Measurements from ENCODE around the gene ID3.

DNA sequence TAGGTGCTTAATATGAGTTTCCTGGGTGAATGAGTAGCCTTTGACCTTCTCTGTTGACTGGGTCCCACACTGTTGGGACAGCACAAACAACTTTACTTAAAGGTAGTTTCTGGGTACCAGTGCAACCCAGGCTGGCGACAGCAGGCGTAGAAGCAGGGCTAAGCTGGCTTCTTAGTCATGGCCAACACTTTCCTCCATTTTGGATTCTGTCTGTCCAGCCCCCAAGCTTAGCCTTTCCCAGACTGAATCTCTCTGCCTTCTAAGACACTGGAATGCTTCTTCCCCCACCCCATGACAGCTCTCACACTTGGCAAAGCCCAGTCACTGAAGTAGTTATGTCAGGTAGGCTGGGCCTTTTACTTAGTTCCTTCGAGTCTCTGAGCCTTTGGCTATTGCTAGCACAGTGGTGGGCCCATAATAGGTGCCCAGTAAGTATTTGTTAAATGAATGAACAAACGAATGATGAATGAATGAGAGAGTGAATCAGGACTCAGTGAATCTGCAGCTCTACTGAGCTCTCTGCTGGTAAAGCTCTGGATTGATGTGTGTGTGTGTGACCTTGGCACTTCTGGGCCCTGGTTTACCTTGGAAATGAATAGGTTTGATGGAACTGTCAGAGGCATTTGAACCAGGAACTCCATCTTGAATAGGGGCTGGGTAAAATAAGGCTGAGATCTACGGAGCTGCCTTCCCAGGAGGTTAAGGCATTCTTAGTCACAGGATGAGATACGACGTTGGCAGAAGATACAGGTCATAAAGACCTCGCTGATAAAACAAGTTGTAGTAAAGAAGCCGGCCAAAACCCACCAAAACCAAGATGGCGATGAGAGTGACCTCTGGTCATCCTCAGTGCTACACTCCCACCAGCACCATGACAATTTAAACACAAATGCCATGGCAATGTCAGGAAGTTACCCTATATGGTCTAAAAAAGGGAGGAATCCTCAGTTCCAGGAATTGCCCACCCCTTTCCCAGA is 37.4 kb upstream of the ID3 start:
- no peak for TF ChIP-seq POLR2A (IDR thresholded peaks at IDR 0.05)
- TF ChIP-seq, protein P1, sequence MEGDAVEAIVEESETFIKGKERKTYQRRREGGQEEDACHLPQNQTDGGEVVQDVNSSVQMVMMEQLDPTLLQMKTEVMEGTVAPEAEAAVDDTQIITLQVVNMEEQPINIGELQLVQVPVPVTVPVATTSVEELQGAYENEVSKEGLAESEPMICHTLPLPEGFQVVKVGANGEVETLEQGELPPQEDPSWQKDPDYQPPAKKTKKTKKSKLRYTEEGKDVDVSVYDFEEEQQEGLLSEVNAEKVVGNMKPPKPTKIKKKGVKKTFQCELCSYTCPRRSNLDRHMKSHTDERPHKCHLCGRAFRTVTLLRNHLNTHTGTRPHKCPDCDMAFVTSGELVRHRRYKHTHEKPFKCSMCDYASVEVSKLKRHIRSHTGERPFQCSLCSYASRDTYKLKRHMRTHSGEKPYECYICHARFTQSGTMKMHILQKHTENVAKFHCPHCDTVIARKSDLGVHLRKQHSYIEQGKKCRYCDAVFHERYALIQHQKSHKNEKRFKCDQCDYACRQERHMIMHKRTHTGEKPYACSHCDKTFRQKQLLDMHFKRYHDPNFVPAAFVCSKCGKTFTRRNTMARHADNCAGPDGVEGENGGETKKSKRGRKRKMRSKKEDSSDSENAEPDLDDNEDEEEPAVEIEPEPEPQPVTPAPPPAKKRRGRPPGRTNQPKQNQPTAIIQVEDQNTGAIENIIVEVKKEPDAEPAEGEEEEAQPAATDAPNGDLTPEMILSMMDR (IDR thresholded peaks at IDR 0.05): no peak
